ENCODE results near the gene ZNF74.
A peak's percentile ranks its signal among the peaks of the same experiment; 100 is the strongest.

DNA sequence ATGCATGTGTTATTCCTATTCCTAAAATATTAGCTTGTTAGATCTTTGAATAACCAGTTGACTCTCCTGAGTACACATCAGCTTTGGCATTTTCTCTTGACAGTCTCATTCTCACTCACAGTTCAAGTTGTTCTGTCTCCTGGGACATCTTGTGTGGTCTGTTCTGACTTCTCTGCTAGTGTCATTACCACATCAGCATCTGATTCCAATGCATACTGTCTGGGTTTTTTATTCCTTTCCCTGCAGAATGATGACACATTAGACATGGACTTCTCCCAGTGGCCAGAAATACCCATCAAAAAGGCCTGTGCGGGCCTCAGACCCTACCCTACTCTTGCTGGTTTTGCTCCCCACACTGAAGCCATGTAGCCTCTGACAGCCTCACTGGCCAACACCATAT, 2.7 kb downstream of the ZNF74 start:
- peak; percentile 55 for TF ChIP-seq EP300 (conservative IDR thresholded peaks at IDR 0.05; ENCODE audit: poor library complexity, severe bottlenecking)
- TF ChIP-seq, protein P1, sequence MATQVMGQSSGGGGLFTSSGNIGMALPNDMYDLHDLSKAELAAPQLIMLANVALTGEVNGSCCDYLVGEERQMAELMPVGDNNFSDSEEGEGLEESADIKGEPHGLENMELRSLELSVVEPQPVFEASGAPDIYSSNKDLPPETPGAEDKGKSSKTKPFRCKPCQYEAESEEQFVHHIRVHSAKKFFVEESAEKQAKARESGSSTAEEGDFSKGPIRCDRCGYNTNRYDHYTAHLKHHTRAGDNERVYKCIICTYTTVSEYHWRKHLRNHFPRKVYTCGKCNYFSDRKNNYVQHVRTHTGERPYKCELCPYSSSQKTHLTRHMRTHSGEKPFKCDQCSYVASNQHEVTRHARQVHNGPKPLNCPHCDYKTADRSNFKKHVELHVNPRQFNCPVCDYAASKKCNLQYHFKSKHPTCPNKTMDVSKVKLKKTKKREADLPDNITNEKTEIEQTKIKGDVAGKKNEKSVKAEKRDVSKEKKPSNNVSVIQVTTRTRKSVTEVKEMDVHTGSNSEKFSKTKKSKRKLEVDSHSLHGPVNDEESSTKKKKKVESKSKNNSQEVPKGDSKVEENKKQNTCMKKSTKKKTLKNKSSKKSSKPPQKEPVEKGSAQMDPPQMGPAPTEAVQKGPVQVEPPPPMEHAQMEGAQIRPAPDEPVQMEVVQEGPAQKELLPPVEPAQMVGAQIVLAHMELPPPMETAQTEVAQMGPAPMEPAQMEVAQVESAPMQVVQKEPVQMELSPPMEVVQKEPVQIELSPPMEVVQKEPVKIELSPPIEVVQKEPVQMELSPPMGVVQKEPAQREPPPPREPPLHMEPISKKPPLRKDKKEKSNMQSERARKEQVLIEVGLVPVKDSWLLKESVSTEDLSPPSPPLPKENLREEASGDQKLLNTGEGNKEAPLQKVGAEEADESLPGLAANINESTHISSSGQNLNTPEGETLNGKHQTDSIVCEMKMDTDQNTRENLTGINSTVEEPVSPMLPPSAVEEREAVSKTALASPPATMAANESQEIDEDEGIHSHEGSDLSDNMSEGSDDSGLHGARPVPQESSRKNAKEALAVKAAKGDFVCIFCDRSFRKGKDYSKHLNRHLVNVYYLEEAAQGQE (IDR thresholded peaks at IDR 0.05; ENCODE audit: borderline replicate concordance), result no peak
- no peak for TF ChIP-seq EZH2 (IDR thresholded peaks at IDR 0.05; ENCODE audit: borderline replicate concordance, insufficient read depth, low read length, poor library complexity, severe bottlenecking)
- TF ChIP-seq MXI1 (conservative IDR thresholded peaks at IDR 0.05; ENCODE audit: poor library complexity, severe bottlenecking), result no peak
- peak; percentile 52 for TF ChIP-seq POLR2AphosphoS5 (IDR thresholded peaks at IDR 0.05)
- TF ChIP-seq, protein P2, sequence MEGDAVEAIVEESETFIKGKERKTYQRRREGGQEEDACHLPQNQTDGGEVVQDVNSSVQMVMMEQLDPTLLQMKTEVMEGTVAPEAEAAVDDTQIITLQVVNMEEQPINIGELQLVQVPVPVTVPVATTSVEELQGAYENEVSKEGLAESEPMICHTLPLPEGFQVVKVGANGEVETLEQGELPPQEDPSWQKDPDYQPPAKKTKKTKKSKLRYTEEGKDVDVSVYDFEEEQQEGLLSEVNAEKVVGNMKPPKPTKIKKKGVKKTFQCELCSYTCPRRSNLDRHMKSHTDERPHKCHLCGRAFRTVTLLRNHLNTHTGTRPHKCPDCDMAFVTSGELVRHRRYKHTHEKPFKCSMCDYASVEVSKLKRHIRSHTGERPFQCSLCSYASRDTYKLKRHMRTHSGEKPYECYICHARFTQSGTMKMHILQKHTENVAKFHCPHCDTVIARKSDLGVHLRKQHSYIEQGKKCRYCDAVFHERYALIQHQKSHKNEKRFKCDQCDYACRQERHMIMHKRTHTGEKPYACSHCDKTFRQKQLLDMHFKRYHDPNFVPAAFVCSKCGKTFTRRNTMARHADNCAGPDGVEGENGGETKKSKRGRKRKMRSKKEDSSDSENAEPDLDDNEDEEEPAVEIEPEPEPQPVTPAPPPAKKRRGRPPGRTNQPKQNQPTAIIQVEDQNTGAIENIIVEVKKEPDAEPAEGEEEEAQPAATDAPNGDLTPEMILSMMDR (IDR thresholded peaks at IDR 0.05; ENCODE audit: poor library complexity, severe bottlenecking), result no peak
- TF ChIP-seq RAD21 (conservative IDR thresholded peaks at IDR 0.05), result no peak
- TF ChIP-seq TAF1 (IDR thresholded peaks at IDR 0.05; ENCODE audit: low read depth), result no peak
- no peak for TF ChIP-seq SMC3 (conservative IDR thresholded peaks at IDR 0.05; ENCODE audit: poor library complexity)

All from neural cell (in vitro differentiated cells).